Right forelimb (tissue), 1 donor: ENCODE measurements around the gene C14orf132.
"Not testable (repeated sequence)": the region's sequence is repeated elsewhere in the genome, so short reads cannot be mapped to it uniquely, and the experiment has no call there.

ENCODE experiments used
- DNase-seq: peaks from one replicate; pipeline ENCODE4 v3.0.0-alpha.2; 2018

The C14orf132 gene

DNA sequence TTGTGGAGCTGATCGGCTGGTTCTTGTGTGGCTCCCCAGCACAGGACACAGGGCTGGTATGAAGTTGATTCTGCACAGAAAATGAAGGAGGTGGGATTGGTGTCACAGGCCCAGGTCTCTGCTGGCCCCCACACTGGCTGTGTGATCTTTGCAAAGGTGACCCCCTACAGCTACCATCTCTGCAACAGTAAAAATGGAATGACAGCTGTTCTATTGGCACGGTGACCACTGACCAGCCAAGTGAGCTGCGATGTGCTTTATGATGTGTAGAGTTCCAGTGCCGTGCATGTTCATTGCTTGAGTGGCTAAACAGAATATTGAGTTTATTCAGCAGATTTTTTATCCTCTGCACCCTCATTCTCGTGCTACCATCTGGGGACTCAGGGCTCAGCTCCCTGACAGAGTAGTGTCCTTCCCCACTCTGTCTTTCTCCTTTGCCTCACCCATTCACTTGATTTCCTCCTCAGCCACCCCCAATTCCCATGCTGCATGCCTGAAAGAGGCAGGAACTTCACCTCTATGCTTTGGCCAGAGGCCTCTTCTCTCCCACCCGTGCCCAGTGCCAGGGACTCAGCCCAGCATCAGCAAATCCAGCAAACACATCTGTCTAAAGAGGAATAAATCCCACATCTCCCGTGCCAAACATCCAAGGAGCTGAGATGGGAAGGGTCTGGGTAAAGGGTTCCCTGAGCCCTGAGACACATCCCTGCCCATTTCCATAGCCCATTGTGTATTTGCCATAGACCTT lies 21.2 kb downstream of the C14orf132 start:
- peak; percentile 19 for DNase-seq

DNA sequence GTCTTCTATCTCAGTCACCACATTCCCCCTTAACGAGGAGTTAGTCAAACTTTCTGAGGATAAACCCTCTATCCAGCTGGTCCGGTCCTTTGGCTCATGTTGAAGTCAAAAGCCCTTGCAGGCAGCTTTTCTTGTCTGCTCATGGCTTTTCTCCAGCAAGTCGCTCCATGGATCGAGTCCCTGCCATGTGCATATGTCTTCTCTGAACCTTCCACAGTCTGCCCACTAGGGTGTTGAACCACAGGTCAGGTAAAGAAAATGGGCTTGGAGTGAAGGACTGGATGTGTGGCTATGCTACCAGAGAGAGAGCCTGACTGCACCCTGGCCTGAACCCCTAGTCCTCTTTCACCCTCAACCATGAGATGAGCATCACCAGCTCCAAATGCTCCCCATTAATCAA lies 22.8 kb downstream of the C14orf132 start:
- peak; percentile 4 for DNase-seq

DNA sequence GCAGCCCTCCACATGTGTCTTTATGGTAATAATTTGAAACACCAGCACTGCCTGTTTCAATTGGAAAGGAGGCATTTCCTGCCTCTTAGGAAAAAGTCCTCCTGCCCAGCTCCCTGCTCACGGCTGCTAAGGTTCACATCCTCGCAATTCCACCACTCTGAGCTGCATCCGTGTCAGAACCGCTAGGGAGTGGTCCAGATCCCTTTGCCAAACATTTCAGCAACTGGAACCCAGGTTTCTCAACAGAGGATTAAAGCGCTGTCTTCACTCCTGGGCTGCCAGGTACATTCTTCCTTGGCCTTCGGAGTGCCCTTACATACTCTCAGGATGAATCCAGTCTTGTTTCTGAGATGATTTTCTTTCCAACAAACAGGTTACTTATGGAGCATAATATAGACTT lies 23.3 kb downstream of the C14orf132 start:
- peak; percentile 15 for DNase-seq

DNA sequence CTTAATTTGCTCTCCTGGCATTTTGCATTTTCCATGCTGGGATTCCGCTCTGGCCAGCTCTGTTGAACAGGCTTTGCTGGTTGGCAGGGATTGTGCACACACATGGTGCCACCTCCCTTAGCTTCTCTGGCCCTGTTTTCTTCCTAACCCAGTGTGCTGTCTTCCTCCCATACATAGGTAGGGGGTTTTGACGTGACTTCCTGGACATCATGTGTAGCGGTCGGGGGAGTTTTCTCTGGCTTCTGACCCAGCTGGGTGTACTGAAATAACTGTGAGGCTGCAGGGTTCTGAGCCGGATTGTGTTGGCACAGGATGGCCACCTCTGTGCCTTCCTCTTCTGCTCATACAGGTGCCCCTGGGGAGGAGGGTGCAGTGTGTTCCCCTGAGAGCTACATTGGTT lies 25.7 kb downstream of the C14orf132 start:
- peak; percentile 16 for DNase-seq

DNA sequence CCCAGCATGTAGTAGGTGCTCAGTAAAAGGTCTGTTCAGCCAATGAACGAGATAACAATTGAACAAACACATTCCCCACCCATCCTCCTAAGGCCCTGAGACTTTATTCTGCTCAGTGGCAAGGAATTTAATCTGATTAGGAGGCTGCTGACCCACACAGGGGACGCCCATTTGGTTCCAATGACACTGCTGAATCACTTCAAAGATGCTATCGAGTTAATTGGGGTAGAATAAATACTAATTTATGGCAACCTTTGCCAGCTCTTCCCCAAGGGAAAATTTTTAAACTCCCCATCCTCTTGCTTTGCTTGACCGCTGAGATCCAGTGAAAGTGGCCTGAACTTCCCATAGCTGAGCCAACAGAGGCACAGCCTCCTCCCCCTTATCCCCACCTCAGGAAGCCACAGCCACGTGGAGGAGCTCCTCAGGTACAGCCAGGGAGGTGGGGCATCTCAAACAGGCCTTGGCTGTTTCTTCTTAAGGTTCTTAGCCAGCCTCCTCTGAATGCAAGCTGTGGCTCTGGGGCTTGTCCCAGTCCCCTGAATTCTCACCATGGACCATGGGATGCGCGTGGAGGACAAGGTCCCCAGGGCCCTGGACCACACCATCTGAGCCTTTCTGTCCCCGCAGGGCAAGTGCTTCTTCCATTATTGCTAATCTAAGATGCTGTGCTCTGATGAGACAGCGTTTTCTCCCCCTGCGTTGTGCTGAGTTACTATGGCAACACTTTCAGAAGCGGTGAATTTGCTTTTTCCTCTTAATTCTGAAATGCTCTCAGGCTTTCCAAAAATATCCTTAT lies 26.7 kb downstream of the C14orf132 start:
- DNase-seq = peak; percentile 13

DNA sequence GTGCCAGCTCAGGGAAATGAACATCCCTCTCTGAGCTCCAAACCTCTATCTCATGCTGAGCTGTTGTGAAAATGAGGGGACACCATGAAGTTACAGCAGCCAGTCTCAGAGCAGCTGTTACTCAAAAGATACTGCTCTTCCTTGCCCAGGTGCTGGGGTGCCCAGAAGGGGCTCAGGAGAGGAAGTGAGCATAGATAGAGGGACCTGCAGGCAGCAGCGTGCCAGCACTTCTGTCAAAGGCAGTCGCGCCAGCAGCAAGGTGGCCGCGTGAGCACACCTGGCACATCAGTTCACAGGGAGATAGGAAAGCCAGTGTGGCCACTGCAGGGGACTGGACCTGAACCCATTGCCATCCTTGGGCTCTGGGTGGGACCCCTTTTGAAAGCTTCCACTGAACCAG lies 27.8 kb downstream of the C14orf132 start:
- DNase-seq = no peak

DNA sequence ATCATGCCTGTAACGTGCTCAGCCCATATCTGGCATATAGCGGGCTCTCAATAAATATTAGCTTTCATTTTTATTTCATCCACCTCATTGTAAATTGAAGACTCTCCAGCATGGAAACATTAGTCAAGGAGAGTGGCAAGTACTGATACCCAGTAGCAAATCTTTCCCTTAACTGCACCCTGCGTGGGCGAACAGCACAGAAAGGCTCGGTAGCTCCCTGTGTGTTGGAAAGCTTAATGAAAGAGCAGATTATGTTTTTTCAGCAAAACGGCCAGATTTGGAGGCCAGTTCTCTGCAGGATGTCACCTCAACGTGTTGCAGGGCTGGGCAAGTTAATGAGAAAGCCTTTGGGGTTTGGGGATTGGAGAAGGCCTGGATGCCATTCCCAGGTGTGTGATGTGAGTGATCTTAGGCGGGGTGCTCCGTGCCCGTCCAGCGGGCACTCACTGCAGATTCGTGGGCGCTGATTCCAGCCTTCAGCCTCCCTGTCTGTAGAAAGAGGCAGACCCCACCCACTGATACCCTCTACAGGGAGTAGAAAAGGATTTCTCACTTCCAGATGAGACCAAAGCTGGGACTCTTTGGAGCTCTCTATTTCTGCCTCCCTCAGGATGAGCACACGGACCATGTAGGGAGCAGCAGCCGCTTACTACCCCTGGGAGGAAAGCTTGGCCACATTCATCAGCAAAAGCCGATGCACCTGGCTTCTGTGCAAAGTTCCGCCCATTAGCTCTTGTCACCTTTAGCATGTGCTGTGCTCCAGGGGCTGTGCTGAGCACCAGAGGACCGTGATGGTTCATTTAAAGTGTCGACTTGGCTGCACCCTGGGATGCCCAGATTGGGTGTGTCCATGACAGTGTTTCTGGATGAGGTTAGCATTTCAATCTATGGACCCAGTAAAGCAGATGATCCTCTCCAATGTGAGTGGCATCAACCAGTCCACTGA lies 29.1 kb downstream of the C14orf132 start:
- DNase-seq = peak; percentile 13

DNA sequence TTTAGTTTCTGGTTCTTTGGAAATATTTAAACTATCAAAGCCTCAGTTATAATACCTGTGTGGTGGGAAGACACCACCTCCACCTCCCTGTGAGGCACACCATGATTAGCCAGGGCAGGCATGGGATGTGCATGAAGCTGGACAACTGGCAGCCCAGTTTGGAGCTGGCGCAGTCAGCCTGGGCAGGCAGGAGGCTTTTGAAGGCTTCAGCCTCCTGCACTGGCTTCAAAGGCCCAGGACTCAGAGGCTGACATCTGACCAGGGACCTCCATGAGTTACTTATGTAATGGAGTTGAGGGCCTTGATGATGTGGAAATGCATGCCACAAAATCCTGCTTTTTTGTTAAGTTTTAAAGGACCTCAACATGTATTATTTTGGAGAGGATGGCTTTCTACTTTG lies 30.3 kb downstream of the C14orf132 start:
- DNase-seq = no peak

DNA sequence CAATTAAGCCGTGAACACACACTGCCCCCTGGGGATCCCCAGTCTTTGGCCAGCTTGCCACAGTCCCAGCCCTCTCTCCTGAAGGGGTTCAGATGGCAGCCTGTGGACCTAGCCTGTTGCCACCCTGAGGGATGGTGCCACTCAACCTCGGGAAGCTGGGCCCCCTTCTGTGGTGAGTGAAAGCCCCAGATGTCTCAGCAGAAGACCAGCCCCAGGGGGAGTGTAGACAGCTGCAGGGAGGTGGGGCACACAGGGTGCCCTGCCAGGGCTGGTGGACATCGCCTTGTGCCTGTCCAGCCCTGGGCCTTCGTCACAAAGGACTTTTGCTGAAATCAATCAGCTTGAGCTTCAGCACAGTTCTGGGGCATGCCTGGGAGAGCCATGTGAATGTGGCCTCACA lies 32.4 kb downstream of the C14orf132 start:
- DNase-seq = peak; percentile 18

DNA sequence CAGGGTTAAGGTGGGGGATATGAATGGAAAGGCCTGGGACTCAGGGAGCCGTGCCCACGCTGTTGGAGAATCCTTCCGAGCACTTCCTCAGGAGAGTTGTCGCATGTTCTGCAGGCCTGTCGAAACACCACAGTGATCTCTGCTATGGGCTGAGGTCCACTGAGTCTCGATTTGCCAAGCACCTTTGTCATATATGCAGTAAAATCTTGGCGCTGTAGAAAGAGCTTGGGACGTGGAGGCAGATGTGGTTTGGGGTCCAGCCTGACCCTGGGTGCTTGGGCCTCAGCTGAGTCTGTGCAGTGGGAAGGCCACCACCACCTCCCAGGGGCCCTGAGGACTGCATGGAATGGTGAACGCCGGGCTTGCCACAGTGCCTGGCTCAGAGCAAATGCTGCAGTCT lies 32.9 kb downstream of the C14orf132 start:
- peak; percentile 11 for DNase-seq

DNA sequence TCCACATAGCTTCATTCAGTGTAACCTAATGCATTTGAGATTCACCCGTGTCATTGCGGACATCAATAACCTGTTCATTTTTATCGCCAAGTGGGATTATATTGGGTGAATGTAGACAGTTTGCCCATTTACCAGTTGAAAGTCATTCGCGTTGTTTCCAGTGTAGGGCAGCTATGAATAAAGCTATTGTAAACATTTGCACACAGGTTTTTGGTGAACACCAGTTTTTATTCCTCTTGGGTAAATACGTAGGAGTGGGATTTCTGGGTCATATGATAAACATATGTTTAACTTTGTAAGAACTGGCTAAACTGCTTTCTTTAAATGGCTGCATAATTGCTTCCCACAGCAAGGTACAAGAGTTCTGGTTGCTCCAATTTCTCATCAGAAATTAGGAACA lies 33.6 kb downstream of the C14orf132 start:
- no peak for DNase-seq

DNA sequence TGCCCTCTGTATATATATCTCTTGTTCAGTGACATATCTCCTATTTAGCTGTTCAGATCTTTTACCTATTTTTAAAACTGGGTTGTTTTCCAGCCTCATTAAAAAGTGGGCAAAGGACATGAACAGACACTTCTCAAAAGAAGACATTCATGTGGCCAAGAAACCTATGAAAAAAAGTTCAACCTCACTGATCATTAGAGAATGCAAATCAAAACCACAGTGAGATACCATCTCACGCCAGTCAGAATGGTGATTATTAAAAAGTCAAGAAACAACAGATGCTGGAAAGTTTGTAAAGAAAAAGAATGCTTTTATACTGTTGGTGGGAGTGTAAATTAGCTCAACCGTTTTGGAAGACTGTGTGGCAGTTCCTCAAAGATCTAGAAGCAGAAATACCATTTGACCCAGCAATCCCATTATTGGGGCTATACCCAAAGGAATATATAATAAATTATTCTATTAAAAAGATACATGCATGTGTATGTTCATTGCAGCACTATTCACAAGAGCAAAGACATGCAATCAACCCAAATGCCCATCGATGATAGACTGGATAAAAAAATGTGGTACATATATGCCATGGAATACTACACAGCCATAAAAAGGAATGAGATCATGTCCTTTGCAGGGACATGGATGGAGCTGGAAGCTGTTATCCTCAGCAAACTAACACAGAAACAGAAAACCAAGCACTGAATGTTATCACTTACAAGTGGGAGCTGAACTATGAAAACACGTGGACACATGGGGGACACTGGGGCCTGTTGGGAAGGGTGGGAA lies 34.3 kb downstream of the C14orf132 start:
- DNase-seq = not testable (repeated sequence)

DNA sequence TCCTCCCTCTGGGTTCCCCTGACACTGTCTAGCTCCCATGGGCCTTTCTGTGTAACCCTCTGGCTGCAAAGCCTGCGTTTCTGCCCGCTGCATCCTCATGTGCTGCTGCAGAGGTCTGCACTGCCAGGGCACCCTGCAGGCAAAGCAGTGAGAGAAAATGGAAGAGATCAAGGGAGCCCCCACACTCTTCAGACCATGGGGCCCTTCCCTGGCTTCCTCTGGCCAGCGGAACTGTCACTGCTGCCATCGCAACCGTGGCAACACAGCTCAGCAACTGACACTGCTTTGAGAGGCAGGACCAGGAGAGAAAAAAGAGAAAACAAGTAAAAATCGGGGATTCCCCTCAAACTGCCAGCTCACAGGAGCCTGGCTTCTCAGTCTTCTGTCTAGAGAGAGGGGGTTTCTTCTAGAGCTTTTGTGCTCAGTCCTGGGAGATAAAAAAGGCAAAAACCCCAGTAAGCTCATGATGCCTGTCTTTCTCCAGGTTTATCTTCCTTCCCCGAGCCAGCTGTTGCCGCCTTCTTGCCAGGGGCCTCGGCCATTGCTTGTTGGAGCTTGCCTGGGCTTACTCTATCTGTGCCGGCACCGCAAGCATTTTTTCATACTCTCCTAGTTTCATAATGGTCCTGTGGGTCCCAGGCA lies 38.9 kb downstream of the C14orf132 start:
- DNase-seq = no peak

DNA sequence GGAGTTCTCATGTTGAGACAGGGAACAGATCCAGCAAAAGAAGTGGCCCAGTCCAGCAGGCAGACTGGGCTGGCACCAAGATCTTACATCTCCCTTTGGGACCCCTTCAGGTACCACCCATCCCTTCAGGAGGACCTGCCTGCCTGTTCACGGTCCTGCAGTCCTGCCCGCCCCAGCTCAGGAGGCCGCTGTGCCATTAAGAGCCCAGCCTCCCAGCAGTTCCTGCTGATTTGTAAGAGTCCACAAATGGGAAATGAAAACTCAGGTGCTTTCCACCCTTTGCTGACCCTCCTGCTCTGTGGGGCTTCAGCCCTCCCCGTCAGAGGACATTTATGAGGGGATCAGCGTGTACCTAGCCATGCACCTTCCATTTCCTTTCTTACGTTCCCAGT lies 39.5 kb downstream of the C14orf132 start:
- no peak for DNase-seq

DNA sequence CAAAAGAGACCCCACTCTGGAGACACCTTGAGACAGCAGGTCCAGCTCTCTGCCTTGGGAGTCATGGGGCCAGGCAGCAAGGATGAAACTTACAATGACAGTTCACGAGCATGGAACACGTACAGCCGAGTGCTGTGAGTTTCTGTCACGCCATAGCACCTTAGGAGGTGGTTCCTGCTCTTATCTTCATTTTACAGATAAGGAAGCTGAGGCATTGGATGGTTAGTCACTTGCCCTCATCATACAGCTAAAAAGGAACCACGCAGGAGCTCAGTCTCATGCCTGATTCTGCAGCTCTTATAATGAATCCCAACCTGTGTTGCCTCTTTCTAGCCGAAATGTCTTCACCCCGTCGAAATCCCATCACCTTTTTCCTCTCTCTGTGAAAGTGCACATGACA lies 39.9 kb downstream of the C14orf132 start:
- no peak for DNase-seq

DNA sequence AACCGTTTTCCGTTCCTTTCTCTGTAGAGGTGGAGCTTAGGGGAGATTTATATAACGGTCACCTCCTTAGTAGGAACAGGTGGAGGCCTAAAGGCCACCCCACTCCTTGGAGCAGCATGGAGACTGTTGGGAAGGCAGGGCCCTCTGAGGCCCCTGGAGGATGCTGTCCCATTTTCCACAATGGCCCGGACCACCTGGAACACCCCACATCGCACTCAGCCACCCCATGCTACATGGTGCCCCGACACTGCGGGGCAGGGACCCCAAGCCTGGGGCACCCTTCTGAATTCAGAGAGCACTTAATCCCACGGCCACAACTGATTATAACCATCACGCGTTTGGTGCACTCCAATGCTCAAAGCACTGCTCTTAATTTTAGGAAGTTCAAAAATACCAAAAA lies 41.4 kb downstream of the C14orf132 start:
- no peak for DNase-seq

DNA sequence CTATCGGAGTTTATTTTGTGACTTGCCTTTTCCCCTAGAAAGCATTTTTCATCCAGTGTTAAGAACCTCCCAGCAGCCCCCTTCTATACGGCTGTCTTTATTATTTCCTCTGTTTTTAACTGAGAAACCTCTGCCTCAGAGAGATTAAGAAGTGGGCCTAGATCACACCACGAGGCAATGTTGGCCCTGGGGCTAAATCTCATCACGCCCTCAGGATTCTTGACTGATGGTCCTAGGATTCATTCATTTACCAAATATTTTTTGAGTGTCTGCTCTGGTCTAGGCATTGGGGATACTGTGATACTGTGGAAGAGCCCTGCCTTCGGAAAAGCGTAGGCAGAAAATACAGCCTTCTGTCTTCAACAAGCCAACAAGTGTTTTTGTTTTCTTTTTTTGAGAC lies 42.1 kb downstream of the C14orf132 start:
- no peak for DNase-seq

DNA sequence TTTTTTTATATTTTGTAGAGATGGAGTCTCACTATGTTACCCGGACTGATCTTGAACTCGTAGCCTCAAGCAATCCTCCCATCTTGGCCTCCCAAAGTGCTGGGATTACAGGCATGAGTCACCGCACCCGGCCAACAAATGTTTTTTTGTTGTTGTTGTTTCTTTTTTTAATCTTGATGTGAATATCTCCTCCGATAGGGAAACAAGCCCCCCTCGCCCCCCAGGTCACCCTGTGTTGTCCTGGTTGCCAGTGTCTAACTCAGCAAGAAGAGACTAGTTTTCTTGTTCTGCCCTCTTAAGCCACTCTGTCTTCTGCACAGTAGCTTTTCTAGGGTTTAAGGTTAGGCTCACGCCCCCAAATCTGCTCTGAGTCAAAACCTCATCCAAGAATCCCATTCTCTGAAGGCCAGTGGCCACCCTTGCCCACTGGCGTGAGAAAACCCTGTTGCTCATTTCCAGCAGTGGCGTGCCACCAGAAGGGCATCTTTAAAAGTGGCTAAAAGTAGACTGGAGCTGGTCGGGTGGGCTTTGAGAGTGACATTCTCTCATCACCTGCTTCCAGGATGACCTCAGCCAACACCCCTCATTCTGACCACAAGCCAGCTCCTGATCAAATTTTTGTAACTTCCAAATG lies 42.7 kb downstream of the C14orf132 start:
- DNase-seq = no peak

DNA sequence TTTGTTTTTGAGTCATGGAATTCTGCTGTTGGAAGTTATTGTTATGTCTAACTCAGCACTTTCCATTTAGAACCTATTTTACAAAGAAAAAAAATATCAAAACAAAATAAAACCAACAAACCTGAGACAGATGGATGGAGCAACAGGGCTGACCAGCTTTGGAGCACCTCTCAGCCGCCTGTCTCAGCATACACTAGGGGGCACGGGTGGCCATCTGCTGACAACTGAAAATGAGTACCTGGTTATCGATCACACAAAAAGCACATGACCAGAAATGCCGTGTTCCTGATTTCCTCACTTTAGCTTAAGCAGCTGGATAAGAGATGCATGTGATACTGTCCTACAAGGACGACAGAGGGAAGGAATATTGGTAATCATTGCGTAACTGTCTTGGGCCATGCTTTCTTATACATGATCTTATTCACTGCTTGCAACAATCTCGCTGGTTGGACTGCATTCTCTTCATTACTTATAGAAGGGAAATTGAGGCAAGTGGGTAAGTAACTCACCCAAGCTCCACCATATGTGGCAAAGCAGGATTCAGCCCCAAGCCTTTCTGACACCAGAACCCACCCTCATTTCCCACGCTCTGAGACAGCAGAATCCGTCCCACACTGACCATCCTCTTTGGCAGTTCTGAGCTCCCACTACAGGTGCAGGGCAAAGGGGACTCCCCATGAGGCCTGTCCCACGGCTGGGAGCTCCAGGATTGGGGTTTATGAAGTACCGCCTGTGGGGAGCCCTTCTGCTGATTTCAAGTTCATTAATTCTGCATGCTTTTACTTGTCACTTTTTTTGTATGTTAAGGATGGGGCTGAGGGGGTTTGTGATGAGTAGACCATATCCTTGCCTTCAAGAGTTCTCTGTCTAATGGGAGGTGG lies 43.5 kb downstream of the C14orf132 start:
- DNase-seq = peak; percentile 19

DNA sequence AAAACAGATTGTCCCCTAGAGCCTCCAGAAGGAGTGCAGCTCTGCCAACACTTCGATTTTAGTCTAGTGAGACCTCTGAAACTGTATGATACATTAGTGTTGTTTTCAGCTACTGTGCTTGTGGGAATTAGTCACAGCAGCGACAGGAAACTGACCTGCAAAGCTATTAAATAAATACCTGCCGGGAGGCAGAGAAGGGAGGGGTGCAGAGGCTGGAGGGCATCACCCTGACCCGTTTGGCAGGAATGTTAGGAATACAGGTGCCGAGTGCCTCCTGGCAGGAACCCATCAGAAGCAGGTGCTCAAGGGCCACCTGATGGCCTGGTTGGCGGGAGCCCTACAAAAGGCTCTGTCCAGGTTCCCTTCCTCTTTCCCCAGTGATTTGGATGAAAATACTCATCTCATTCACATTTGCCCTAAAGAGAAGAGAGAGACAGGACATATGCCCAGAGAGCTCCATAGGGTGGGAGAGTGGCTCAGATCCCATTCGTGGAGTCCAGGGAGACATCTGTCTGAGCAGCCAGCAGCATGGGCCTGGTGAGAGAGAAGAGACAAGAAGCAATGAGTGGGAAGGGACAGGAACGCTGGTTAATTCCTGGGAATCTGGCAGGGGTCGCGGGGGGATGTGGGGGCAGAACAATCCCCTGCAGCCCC lies 44.6 kb downstream of the C14orf132 start:
- peak; percentile 32 for DNase-seq
